ENCODE data around the gene RNF114.

Gene RNF114

DNA sequence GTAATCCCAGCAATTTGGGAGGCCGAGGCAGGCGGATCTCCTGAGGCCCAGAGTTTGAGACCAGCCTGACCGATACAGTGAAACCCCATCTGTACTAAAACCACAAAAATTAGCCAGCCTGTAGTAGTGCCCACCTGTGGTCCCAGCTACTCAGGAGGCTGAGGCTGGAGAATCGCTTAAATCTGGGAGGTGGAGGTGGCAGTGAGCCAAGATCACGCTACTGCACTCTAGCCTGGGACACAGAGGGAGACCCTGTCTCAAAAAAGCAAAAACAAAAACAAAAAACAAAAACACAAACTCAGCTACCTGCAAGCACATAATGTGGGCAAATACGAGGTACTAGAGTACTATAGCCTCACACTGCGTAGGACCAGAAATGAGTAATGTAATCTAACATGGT, 17.2 kb upstream of the RNF114 start:
- H3K27ac Mint-ChIP-seq: no peak overlapping the region
- no peak for DNase-seq
- peaks cover 28% of the 10 kb centered on the region for H3K4me1 Mint-ChIP-seq
- peaks cover 15% of the 10 kb centered on the region for H3K9me3 Mint-ChIP-seq
- H3K4me3 Mint-ChIP-seq: no peak overlapping the region
- peaks cover 17% of the 10 kb centered on the region for H3K27me3 Mint-ChIP-seq (ENCODE audit: low read depth, poor library complexity)
- TF ChIP-seq, protein P1, sequence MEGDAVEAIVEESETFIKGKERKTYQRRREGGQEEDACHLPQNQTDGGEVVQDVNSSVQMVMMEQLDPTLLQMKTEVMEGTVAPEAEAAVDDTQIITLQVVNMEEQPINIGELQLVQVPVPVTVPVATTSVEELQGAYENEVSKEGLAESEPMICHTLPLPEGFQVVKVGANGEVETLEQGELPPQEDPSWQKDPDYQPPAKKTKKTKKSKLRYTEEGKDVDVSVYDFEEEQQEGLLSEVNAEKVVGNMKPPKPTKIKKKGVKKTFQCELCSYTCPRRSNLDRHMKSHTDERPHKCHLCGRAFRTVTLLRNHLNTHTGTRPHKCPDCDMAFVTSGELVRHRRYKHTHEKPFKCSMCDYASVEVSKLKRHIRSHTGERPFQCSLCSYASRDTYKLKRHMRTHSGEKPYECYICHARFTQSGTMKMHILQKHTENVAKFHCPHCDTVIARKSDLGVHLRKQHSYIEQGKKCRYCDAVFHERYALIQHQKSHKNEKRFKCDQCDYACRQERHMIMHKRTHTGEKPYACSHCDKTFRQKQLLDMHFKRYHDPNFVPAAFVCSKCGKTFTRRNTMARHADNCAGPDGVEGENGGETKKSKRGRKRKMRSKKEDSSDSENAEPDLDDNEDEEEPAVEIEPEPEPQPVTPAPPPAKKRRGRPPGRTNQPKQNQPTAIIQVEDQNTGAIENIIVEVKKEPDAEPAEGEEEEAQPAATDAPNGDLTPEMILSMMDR (IDR thresholded peaks at IDR 0.05): no peak
- H3K36me3 Mint-ChIP-seq (ENCODE audit: low read depth): no peaks in the 10 kb centered on the region

DNA sequence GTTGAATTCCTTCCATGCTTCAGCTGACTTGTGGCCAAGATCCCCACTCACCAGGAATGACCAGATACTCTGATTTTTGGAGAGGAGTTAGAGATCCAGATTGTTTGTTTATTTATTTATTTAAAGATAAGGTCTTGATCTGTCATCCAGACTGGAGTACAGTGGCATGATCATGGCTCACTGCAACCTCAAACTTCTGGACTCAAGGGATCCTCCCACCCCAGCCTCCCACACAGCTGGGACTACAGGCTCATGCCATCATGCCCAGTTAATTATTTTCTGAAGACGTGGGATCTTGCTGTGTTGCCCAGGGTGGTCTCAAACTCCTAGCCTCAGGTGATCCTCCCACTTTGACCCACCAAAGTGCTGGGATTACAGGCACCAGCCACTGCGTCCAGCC, 16.7 kb upstream of the RNF114 start:
- TF ChIP-seq, protein P1 (IDR thresholded peaks at IDR 0.05): no peak
- DNase-seq: no peak
- Mint-ChIP-seq H3K4me3 (no peak overlapping the region), H3K9me3 (peaks cover 15% of the 10 kb centered on the region), H3K4me1 (peaks cover 24% of the 10 kb centered on the region), H3K27ac (no peak overlapping the region), H3K36me3 (ENCODE audit: low read depth) (no peaks in the 10 kb centered on the region), H3K27me3 (ENCODE audit: low read depth, poor library complexity) (peaks cover 20% of the 10 kb centered on the region)

DNA sequence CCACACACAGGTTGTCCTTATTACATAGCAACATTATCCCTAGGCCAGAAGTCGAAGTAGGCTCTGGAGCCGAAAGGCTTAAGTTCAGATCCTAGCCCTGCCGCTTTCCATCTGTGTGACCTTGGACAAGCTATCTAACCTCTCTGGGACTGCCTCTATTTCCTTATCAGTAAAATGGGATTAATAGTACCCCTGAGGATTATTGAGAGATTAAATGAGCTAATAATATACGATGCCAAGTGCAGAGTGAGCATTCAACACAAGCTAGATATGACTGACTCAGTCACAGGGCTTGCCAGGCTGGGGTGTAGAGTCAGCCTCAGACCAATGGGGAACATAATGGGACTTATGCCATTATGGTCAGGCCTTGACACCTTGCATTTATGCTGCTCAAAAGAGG, 11.9 kb upstream of the RNF114 start:
- H3K4me1 Mint-ChIP-seq: no peaks in the 10 kb centered on the region
- H3K4me3 Mint-ChIP-seq: no peak overlapping the region
- DNase-seq: no peak
- peaks cover 19% of the 10 kb centered on the region for H3K9me3 Mint-ChIP-seq
- TF ChIP-seq, protein P1 (IDR thresholded peaks at IDR 0.05): no peak
- H3K27ac Mint-ChIP-seq: no peak overlapping the region
- H3K27me3 Mint-ChIP-seq (ENCODE audit: low read depth, poor library complexity): peaks cover 15% of the 10 kb centered on the region
- no peaks in the 10 kb centered on the region for H3K36me3 Mint-ChIP-seq (ENCODE audit: low read depth)

DNA sequence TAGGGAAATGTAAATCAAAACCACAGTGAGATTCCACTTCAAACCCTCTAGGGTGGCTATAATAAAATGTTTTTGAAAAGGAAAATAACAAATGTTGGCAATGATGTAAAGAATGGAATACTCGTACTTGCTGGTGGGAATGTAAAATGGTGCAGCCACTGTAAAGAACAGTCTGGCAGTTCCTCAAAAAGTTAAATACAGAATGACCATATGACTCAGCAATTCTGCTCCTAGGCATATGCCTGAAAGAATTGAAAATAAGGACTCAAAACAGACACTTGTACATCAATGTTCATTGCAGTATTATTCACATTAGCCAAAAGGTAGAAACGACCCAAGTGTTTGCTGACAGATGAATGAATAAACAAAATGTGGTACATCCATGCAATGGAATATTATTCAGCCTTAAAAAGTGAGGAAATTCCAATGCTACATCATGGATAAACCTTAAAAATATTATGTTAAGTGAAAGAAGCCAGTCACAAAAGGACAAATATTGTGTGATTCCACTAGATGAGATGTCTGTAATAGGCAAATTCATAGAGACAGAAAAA, 10.2 kb upstream of the RNF114 start:
- Mint-ChIP-seq H3K27me3 (ENCODE audit: low read depth, poor library complexity) (peaks cover 11% of the 10 kb centered on the region), H3K4me3 (no peak overlapping the region), H3K9me3 (peaks cover 11% of the 10 kb centered on the region), H3K27ac (no peak overlapping the region), H3K4me1 (no peaks in the 10 kb centered on the region), H3K36me3 (ENCODE audit: low read depth) (no peaks in the 10 kb centered on the region)
- TF ChIP-seq, protein P1 (IDR thresholded peaks at IDR 0.05): no peak
- DNase-seq: no peak

DNA sequence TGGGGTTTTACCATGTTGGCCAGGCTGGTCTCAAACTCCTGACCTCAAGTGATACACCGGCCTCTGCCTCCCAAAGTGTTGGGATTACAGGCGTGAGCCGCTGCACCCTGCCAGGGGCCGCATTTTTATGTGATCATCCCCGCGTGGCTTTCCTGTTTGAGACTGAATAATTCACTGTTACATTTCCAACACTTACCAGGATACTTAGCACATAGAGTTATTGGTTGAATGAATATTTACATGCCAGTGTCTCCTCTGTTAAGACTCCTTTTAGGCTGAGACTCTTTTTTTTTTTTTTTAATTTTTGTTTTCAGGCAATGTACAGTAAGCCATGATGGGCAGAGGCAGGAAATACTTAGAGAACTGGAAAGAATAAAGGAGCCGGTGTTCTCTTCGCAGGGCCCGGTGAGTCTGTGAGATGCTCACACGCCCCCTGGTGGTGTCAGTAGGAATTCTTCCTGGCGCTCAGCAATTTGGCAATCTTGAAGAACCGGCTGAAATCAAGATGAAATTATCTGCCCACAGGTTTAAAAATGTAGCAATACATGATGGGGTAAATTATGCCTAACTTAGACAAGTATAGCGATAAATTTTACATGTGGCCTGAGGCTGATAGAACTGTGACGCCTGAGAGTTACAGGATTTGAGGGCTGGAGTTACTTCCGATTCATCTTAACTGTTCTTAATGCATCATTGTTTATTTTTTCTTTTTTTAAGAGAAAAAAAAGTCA, 7.6 kb upstream of the RNF114 start:
- Mint-ChIP-seq H3K27ac (no peak overlapping the region), H3K36me3 (ENCODE audit: low read depth) (no peaks in the 10 kb centered on the region), H3K27me3 (ENCODE audit: low read depth, poor library complexity) (peaks cover 14% of the 10 kb centered on the region), H3K4me3 (no peak overlapping the region), H3K9me3 (peaks cover 4% of the 10 kb centered on the region), H3K4me1 (no peaks in the 10 kb centered on the region)
- TF ChIP-seq, protein P1 (IDR thresholded peaks at IDR 0.05): peak; percentile 91
- peak; percentile 82 for DNase-seq

DNA sequence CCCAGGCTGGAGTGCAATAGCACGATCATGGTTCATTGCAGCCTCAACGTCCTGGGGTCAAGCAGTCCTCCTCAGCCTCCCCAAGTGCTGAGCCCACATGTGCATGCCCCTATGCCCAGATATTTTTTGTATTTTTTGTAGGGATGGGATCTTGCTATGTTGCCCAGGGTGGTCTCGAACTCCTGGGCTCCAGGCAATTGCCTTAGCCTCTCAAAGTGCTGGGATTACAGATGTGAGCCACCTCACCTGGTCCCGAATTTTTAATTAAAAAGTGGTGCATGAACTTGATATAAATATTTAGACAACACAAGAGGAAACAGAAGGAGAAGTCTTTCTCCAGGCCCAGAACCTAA, 7.1 kb upstream of the RNF114 start:
- no peak for DNase-seq
- no peak overlapping the region for H3K27ac Mint-ChIP-seq
- no peaks in the 10 kb centered on the region for H3K36me3 Mint-ChIP-seq (ENCODE audit: low read depth)
- TF ChIP-seq, protein P1 (IDR thresholded peaks at IDR 0.05): no peak
- no peaks in the 10 kb centered on the region for H3K4me1 Mint-ChIP-seq
- peaks cover 4% of the 10 kb centered on the region for H3K9me3 Mint-ChIP-seq
- peaks cover 13% of the 10 kb centered on the region for H3K27me3 Mint-ChIP-seq (ENCODE audit: low read depth, poor library complexity)
- no peak overlapping the region for H3K4me3 Mint-ChIP-seq
